Ramos (cell line): ENCODE measurements around the gene PLXDC1.

ENCODE experiments used
- in situ Hi-C: fragments of 300-500 bp; cut with MboI; formaldehyde crosslinking; loops from one replicate; pipeline ENCODE4 v1.14.3; 2022; ENCODE audit warnings: low sequenced_read_pairs; ENCODE audit not compliant: unreplicated experiment

PLXDC1 gene

GRCh38 chr17:39151150-39151942 lies at the start of gene PLXDC1:
PLXDC1 (minus strand) TSS chr17:39151637; CDS start chr17:39151437, 200 bp downstream.
- in situ Hi-C loops: loop anchor here (25.0 kb wide), 1 partner anchor 164 kb away; no protein-coding TSS in a partner anchor

- in situ Hi-C loops: no loop called here
These were observed 49.6 kb upstream of the PLXDC1 start for GRCh38 chr17:39200957-39201510.

GRCh38 chr17:39200070-39200879 lies 48.8 kb upstream of the PLXDC1 start, which contains the start of gene RPL19:
RPL19 (plus strand) TSS chr17:39200283; CDS start chr17:39200345, 62 bp downstream.
- in situ Hi-C loops: no loop called here

GRCh38 chr17:39199820-39200069 lies 48.3 kb upstream of the PLXDC1 start:
- in situ Hi-C loops: no loop called here

GRCh38 chr17:39198186-39198566 lies 46.7 kb upstream of the PLXDC1 start:
- in situ Hi-C loops: no loop called here

- in situ Hi-C loops: no loop called here
These were observed 46.1 kb upstream of the PLXDC1 start, which contains the start of gene CACNB1 for GRCh38 chr17:39197380-39198185. CACNB1 (minus strand) TSS chr17:39197669; CDS start chr17:39197495, 174 bp downstream.

GRCh38 chr17:39196808-39197291 lies 45.4 kb upstream of the PLXDC1 start:
- in situ Hi-C loops: no loop called here

GRCh38 chr17:39196241-39196807 lies 44.9 kb upstream of the PLXDC1 start:
- in situ Hi-C loops: no loop called here

- in situ Hi-C loops: no loop called here
These were observed 44.2 kb upstream of the PLXDC1 start for GRCh38 chr17:39195568-39196160.

GRCh38 chr17:39194985-39195524 lies 43.6 kb upstream of the PLXDC1 start:
- in situ Hi-C loops: no loop called here

- in situ Hi-C loops: no loop called here
These were observed 42.9 kb upstream of the PLXDC1 start for GRCh38 chr17:39194089-39194984.

GRCh38 chr17:39193346-39193745 lies 41.9 kb upstream of the PLXDC1 start:
- in situ Hi-C loops: no loop called here

- in situ Hi-C loops: no loop called here
These were observed 41.5 kb upstream of the PLXDC1 start for GRCh38 chr17:39192901-39193300.

GRCh38 chr17:39191750-39192510 lies 40.5 kb upstream of the PLXDC1 start:
- in situ Hi-C loops: no loop called here

- in situ Hi-C loops: no loop called here
These were observed 35.9 kb upstream of the PLXDC1 start for GRCh38 chr17:39187152-39187830.

GRCh38 chr17:39186481-39187002 lies 35.1 kb upstream of the PLXDC1 start:
- in situ Hi-C loops: no loop called here

- in situ Hi-C loops: no loop called here
These were observed 32.3 kb upstream of the PLXDC1 start for GRCh38 chr17:39183720-39184119.
